HCT116 (cell line): ENCODE results near the gene NFKB1. TPM values are rescaled to one million over a fixed set of nuclear protein-coding genes. Genes with fewer than 3 reads are reported as not detected.

Experiments
- ATAC-seq: fragments of 200-7000 bp; cut with Tn5 transposase; 2 replicates; pipeline ENCODE4 v1.9.1; 2020; ENCODE audit warnings: mild to moderate bottlenecking, moderate library complexity
- Bru-seq: library from RNA; stranded (reverse); fragments of 400-500 nt; gene quantifications from one replicate; lab custom pipeline; 2021; lab: Mats Ljungman, UMichigan
- BruChase-seq, 2 experiments: library from RNA; stranded (reverse); fragments of 400-500 nt; gene quantifications; one replicate each; lab custom pipeline; 2021; lab: Mats Ljungman, UMichigan
- BruUV-seq: library from RNA; stranded (reverse); fragments of 400-500 nt; replicated peaks from 2 replicates; lab custom pipeline; 2021; lab: Mats Ljungman, UMichigan
- CTCF ChIA-PET: fragments of 300-600 bp; sonication (Branson Sonifier 250); formaldehyde crosslinking; loops from one replicate; lab custom pipeline; 2021; ENCODE audit warnings: antibody characterized with exemption; lab: Charles Lee
- POLR2A ChIA-PET: fragments of 300-600, 350-600 bp; sonication (Branson Sonifier 250); formaldehyde crosslinking; loops from one replicate; lab custom pipeline; 2021; ENCODE audit warnings: antibody characterized with exemption; lab: Charles Lee
- RAD21 ChIA-PET, 2 experiments: fragments of 300-600 bp; sonication (Branson Sonifier 250); formaldehyde crosslinking; loops; one replicate each; lab custom pipeline; 2023; ENCODE audit warnings: low total read pairs in 2 of 2; ENCODE audit not compliant: uncharacterized antibody in 2 of 2, unreplicated experiment in 2 of 2, low non-redundant PET in 1 of 2; lab: Charles Lee
- DNase-seq: peaks from one replicate; pipeline ENCODE4 v3.0.0-alpha.2; 2010; ENCODE audit warnings: low read depth, low spot score
- H2AFZ ChIP-seq: fragments of 200-600 bp; shearing (Covaris generic), sonication (generic); 2 replicates; pipeline ENCODE4 v1.6.1; 2017; ENCODE audit warnings: low read depth, mixed run types, mixed read lengths, antibody characterized with exemption, low read length; ENCODE audit not compliant: poor library complexity, severe bottlenecking
- H3K27ac ChIP-seq: 2 replicates; pipeline ENCODE4 v1.5.1; 2012; ENCODE audit warnings: low read depth, low read length
- H3K27me3 ChIP-seq: fragments of 200-600 bp; sonication (generic); 2 replicates; pipeline ENCODE4 v1.6.1; 2016; ENCODE audit warnings: mixed run types, low read length, mixed read lengths; ENCODE audit not compliant: insufficient read depth
- H3K36me3 ChIP-seq, 2 experiments: fragments of 200-500 bp in 1 of 2; fragments of 200-600 bp in 1 of 2; sonication (Bioruptor generic) in 1 of 2; sonication (generic) in 1 of 2; 2 replicates each; pipeline versions ENCODE4 v1.5.1 to v1.6.1; 2014 to 2016; ENCODE audit warnings: low read length in 2 of 2, inconsistent platforms in 1 of 2, mixed read lengths in 1 of 2, mixed run types in 1 of 2; ENCODE audit not compliant: insufficient read depth in 2 of 2, control insufficient read depth in 1 of 2
- H3K4me1 ChIP-seq, 2 experiments: fragments of 200-600 bp in 1 of 2; sonication (generic) in 1 of 2; 2 replicates each; pipeline versions ENCODE4 v1.5.1 to v1.6.1; 2012 to 2017; ENCODE audit warnings: low read length in 2 of 2, inconsistent platforms in 1 of 2, mild to moderate bottlenecking in 1 of 2, mixed read lengths in 1 of 2, mixed run types in 1 of 2, moderate library complexity in 1 of 2; ENCODE audit not compliant: insufficient read depth in 2 of 2, control insufficient read depth in 1 of 2
- H3K4me2 ChIP-seq: fragments of 200-600 bp; sonication (generic); 2 replicates; pipeline ENCODE4 v1.6.1; 2017; ENCODE audit warnings: mixed run types, low read length, mixed read lengths
- H3K4me3 ChIP-seq, 2 experiments: fragments of 200-600 bp in 1 of 2; sonication (generic) in 1 of 2; replicated peaks in 1 of 2; 2 replicates each; pipeline ENCODE4 v1.5.1; 2011 to 2016; ENCODE audit warnings: low read length in 2 of 2, control low read depth in 1 of 2, low read depth in 1 of 2, mild to moderate bottlenecking in 1 of 2, mixed read lengths in 1 of 2, mixed run types in 1 of 2
- H3K79me2 ChIP-seq: fragments of 200-600 bp; sonication (generic); 2 replicates; pipeline ENCODE4 v1.6.1; 2017; ENCODE audit warnings: mild to moderate bottlenecking, mixed run types, low read length, moderate library complexity, mixed read lengths; ENCODE audit not compliant: insufficient read depth
- H3K9ac ChIP-seq: fragments of 200-600 bp; sonication (generic); 2 replicates; pipeline ENCODE4 v1.6.1; 2016; ENCODE audit warnings: low read length, mixed read lengths
- H3K9me2 ChIP-seq: fragments of 200-600 bp; sonication (generic), shearing (Covaris generic); 2 replicates; pipeline ENCODE4 v1.6.1; 2017; ENCODE audit warnings: mixed run types, mild to moderate bottlenecking, moderate library complexity; ENCODE audit not compliant: insufficient read depth
- H3K9me3 ChIP-seq, 2 experiments: fragments of 200-500 bp in 1 of 2; fragments of 200-600 bp in 1 of 2; sonication (Bioruptor generic) in 1 of 2; sonication (generic) in 1 of 2; 2 replicates each; pipeline ENCODE4 v1.6.1; 2014 to 2017; ENCODE audit warnings: low read length in 2 of 2, mixed read lengths in 2 of 2, inconsistent platforms in 1 of 2, low read depth in 1 of 2, mild to moderate bottlenecking in 1 of 2, mixed run types in 1 of 2, moderate library complexity in 1 of 2; ENCODE audit not compliant: control insufficient read depth in 1 of 2, insufficient read depth in 1 of 2
- H4K20me1 ChIP-seq: fragments of 200-600 bp; sonication (generic), shearing (Covaris generic); 2 replicates; pipeline ENCODE4 v1.6.1; 2017; ENCODE audit warnings: mixed run types, mild to moderate bottlenecking, moderate library complexity; ENCODE audit not compliant: insufficient read depth
- CTCF ChIP-seq, 3 experiments: fragments of 200-600 bp in 1 of 3; sonication (generic) in 1 of 3; IDR thresholded peaks in 2 of 3; conservative IDR thresholded peaks in 1 of 3; 2 replicates each; pipeline ENCODE4 v1.5.1; 2012 to 2017; ENCODE audit warnings: low read depth in 2 of 3, low read length in 2 of 3, antibody characterized with exemption in 1 of 3, borderline replicate concordance in 1 of 3, control low read depth in 1 of 3, mild to moderate bottlenecking in 1 of 3, mixed read lengths in 1 of 3, mixed run types in 1 of 3, moderate library complexity in 1 of 3; ENCODE audit not compliant: insufficient read depth in 1 of 3
- JUND ChIP-seq: IDR thresholded peaks from 2 replicates; pipeline ENCODE4 v1.6.1; 2012
- POLR2AphosphoS5 ChIP-seq: IDR thresholded peaks from 2 replicates; pipeline ENCODE4 v1.6.1; 2011; ENCODE audit warnings: mild to moderate bottlenecking, low read depth, low read length, moderate library complexity
- SP1 ChIP-seq: IDR thresholded peaks from 2 replicates; pipeline ENCODE4 v1.6.1; 2012; ENCODE audit warnings: low read depth
- intact Hi-C: fragments of 100-400 bp; cut with micrococcal nuclease; formaldehyde crosslinking; loops from 2 replicates; pipeline ENCODE4 v1.10.0; 2022
- long read RNA-seq: library from polyadenylated mRNA; unstranded; transcript quantifications from one replicate; pipeline ENCODE4 v2.0.0, GENCODE V29; 2021; ENCODE audit not compliant: unreplicated experiment
- polyA plus RNA-seq: library from polyadenylated mRNA; unstranded; fragments of >200 nt; gene quantifications from 2 replicates; pipeline ENCODE4 v1.2.1, GENCODE V29; 2012; ENCODE audit warnings: missing spikeins
- total RNA-seq: library from RNA; stranded (reverse); gene quantifications from one replicate; pipeline ENCODE4 v1.2.1, GENCODE V29; 2021; ENCODE audit not compliant: unreplicated experiment
- TF ChIP-seq, protein P1 (sequence below): IDR thresholded peaks from 2 replicates; pipeline ENCODE4 v1.6.1; 2012

NFKB1 gene
- total RNA-seq (29.4 TPM), Bru-seq, nascent RNA (percentile 80 among the genes with signal in this experiment), BruChase-seq, experiment 1, labeled RNA remaining after a 6-hour chase (percentile 64 among the genes with signal in this experiment), BruChase-seq, experiment 2, labeled RNA remaining after a 2-hour chase (percentile 59 among the genes with signal in this experiment)
- polyA plus RNA-seq = 16.2 and 19.8 TPM in 2 replicates
- long read RNA-seq, full-length matches to known transcripts = 75 of 131 reads
- long read RNA-seq, partial matches to known transcripts = 30 of 131 reads
- long read RNA-seq, other reads (novel, unspliced or antisense) = 26 of 131 reads

DNA sequence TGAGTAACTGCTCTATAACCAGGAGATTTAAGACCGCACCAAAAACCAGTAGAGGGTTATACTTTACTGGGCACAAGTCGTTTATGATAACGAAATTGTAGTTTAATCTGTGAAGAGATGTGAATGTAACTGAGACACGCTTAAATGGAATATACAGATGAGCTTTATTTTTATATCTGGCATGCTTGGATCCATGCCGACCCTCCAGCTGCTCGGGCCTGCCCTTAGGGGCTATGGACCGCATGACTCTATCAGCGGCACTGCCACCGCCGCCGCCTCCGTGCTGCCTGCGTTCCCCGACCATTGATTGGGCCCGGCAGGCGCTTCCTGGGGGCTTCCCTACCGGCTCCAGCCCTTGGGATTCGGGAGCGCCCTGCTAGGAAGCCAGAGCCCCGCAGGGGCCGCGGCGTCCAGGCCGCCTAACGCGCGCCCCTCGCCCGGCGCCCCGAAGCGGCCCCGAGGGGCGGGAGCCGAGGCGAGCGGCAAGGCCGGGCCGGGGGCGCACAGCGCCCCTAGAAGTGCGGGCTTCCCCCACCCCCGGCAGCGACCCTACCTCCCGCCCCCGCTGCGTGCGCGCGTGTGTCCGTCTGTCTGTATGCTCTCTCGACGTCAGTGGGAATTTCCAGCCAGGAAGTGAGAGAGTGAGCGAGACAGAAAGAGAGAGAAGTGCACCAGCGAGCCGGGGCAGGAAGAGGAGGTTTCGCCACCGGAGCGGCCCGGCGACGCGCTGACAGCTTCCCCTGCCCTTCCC is at the start of gene NFKB1:
TSS of gene NFKB1 (plus strand) at position 664 of the 751 bp plus-strand sequence. CDS start 24,160 bp downstream, outside the sequence.
- peaks cover 37% of the 10 kb centered on the region for H3K79me2 ChIP-seq
- no peak for DNase-seq
- TF ChIP-seq SP1 (no peak), POLR2AphosphoS5 (0 out of 2 replicates have a peak, but pooled peaks have one; percentile 19), JUND (0 out of 2 replicates have a peak, but pooled peaks have one; percentile 13), CTCF (IDR thresholded peaks at IDR 0.05 in 2 of 3, conservative IDR thresholded peaks at IDR 0.05 in 1 of 3; ENCODE audit: borderline replicate concordance in 1 of 3, insufficient read depth in 1 of 3, low read depth in 2 of 3, low read length in 2 of 3) (0 out of 6 replicates have a peak, but pooled peaks of 1 of the 3 experiments have one; percentile 5)
- TF ChIP-seq, protein P1, sequence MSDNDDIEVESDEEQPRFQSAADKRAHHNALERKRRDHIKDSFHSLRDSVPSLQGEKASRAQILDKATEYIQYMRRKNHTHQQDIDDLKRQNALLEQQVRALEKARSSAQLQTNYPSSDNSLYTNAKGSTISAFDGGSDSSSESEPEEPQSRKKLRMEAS = peak; percentile 5; the same call in 1 of the 2 replicates
- H3K27me3 ChIP-seq = no peaks in the 10 kb centered on the region
- H3K4me3 ChIP-seq = peak within 1 kb of the TSS; percentile 54 to 70
- ChIA-PET RAD21 (interaction anchor here in 1 of 2 experiments (1.0 kb wide), 1 partner anchor 120 kb away, joined by 12 read pairs; no protein-coding TSS in a partner anchor), CTCF (interaction anchor here (1.1 to 1.2 kb wide), 2 partner anchors 70 to 120 kb away, joined by 3 read pairs; no protein-coding TSS in a partner anchor), POLR2A (no interaction called here)
- H3K36me3 ChIP-seq = no peaks in the 10 kb centered on the region
- H3K27ac ChIP-seq = peak within 1 kb of the TSS; percentile 94
- ATAC-seq = peak; percentile 59
- intact Hi-C loops = no loop called here
- H3K4me2 ChIP-seq = peak within 1 kb of the TSS; percentile 78
- peak within 1 kb of the TSS; percentile 12 for H2AFZ ChIP-seq
- H3K9me3 ChIP-seq = peaks cover 0 to 3% of the 10 kb centered on the region in 2 experiments; a peak in 1 of 4 replicates
- no TSS peak for BruUV-seq
- H4K20me1 ChIP-seq = no peaks in the 10 kb centered on the region
- peaks cover 15 to 26% of the 10 kb centered on the region in 2 experiments for H3K4me1 ChIP-seq
- peak within 1 kb of the TSS; percentile 72 for H3K9ac ChIP-seq
- H3K9me2 ChIP-seq = no peaks in the 10 kb centered on the region
